Raji (cell line): ENCODE data around the gene C6orf62.
A peak's percentile ranks its signal among the peaks of the same experiment; 100 is the strongest.

ENCODE experiments used
- POLR2A ChIP-seq: IDR thresholded peaks from 2 replicates; pipeline ENCODE4 v1.6.1; 2011; ENCODE audit warnings: low read depth, low read length, control low read depth; ENCODE audit not compliant: insufficient read depth

Gene C6orf62

GRCh38 chr6:24719125-24719971 lies at the start of gene C6orf62:
C6orf62 (minus strand) TSS chr6:24719154; CDS start chr6:24718668, 486 bp downstream.
- 0 out of 2 replicates have a peak, but pooled peaks have one; percentile 24 for TF ChIP-seq POLR2A

- TF ChIP-seq POLR2A: no peak
Observed at GRCh38 chr6:24768361-24768760, 49.4 kb upstream of the C6orf62 start.

- TF ChIP-seq POLR2A: no peak
Observed at GRCh38 chr6:24766680-24767462, 47.9 kb upstream of the C6orf62 start.

- TF ChIP-seq POLR2A: no peak
Observed at GRCh38 chr6:24763578-24763977, 44.6 kb upstream of the C6orf62 start.

GRCh38 chr6:24761851-24762250 lies 42.9 kb upstream of the C6orf62 start:
- TF ChIP-seq POLR2A: no peak

- TF ChIP-seq POLR2A: no peak
Observed at GRCh38 chr6:24761193-24761835, 42.4 kb upstream of the C6orf62 start.

- no peak for TF ChIP-seq POLR2A
Observed at GRCh38 chr6:24760210-24760609, 41.3 kb upstream of the C6orf62 start.

GRCh38 chr6:24759718-24760117 lies 40.8 kb upstream of the C6orf62 start:
- TF ChIP-seq POLR2A: no peak

- no peak for TF ChIP-seq POLR2A
Observed at GRCh38 chr6:24757611-24758010, 38.7 kb upstream of the C6orf62 start.

GRCh38 chr6:24755279-24755678 lies 36.3 kb upstream of the C6orf62 start:
- no peak for TF ChIP-seq POLR2A

- TF ChIP-seq POLR2A: no peak
Observed at GRCh38 chr6:24753545-24753944, 34.6 kb upstream of the C6orf62 start.

- TF ChIP-seq POLR2A: no peak
Observed at GRCh38 chr6:24752917-24753492, 34.1 kb upstream of the C6orf62 start.

GRCh38 chr6:24752503-24752902 lies 33.5 kb upstream of the C6orf62 start:
- no peak for TF ChIP-seq POLR2A

GRCh38 chr6:24749297-24749696 lies 30.3 kb upstream of the C6orf62 start:
- TF ChIP-seq POLR2A: no peak

- TF ChIP-seq POLR2A: no peak
Observed at GRCh38 chr6:24744911-24745310, 26.0 kb upstream of the C6orf62 start.
